OCI-LY3 (cell line): ENCODE measurements around the gene CD79A.

Experiments
- H2AFZ ChIP-seq: fragments of 200-600, 300-600 bp; shearing (Covaris generic); 2 replicates; pipeline ENCODE4 v1.6.0; 2014; ENCODE audit warnings: antibody characterized with exemption, low read depth, low read length
- H3K27ac ChIP-seq: fragments of 200-600, 300-600 bp; sonication (generic); 2 replicates; pipeline ENCODE4 v1.5.1; 2014; ENCODE audit warnings: mild to moderate bottlenecking, low read length, moderate library complexity, mixed read lengths
- H3K27me3 ChIP-seq: fragments of 200-600, 300-600 bp; sonication (generic); 2 replicates; pipeline ENCODE4 v1.6.1; 2014; ENCODE audit warnings: low read depth, low read length, mixed read lengths
- H3K36me3 ChIP-seq: fragments of 200-600, 300-600 bp; sonication (generic); replicated peaks from 2 replicates; pipeline ENCODE3; 2014; ENCODE audit warnings: low read depth, low read length, mixed read lengths
- H3K4me1 ChIP-seq: fragments of 300-600, 200-600 bp; sonication (generic); 2 replicates; pipeline ENCODE4 v1.6.1; 2014; ENCODE audit warnings: low read length, mixed read lengths
- H3K4me2 ChIP-seq: fragments of 200-600, 300-600 bp; sonication (generic); 2 replicates; pipeline ENCODE4 v1.6.1; 2014; ENCODE audit warnings: low read length, mixed read lengths
- H3K4me3 ChIP-seq: fragments of 300-600, 200-600 bp; sonication (generic); 2 replicates; pipeline ENCODE4 v1.5.1; 2014; ENCODE audit warnings: antibody characterized with exemption, mild to moderate bottlenecking, low read length, moderate library complexity
- H3K79me2 ChIP-seq: fragments of 300-600, 200-600 bp; shearing (Covaris generic); 2 replicates; pipeline ENCODE4 v1.6.1; 2014; ENCODE audit warnings: mild to moderate bottlenecking, low read length, mixed read lengths
- H3K9ac ChIP-seq: fragments of 300-600, 200-600 bp; shearing (Covaris generic); 2 replicates; pipeline ENCODE4 v1.6.0; 2014; ENCODE audit warnings: mild to moderate bottlenecking, low read length, moderate library complexity
- H3K9me3 ChIP-seq: fragments of 200-600, 300-600 bp; shearing (Covaris generic); 2 replicates; pipeline ENCODE4 v1.6.1; 2014; ENCODE audit warnings: low read length, mixed read lengths; ENCODE audit not compliant: insufficient read depth
- H4K20me1 ChIP-seq: fragments of 200-600, 300-600 bp; sonication (generic); 2 replicates; pipeline ENCODE4 v1.6.1; 2016; ENCODE audit warnings: low read length, mixed read lengths; ENCODE audit not compliant: insufficient read depth
- EZH2phosphoT487 ChIP-seq: fragments of 200-600 bp; shearing (Covaris generic); IDR thresholded peaks from 2 replicates; pipeline ENCODE4 v1.6.1; 2018; ENCODE audit warnings: antibody characterized with exemption, mixed run types, low read depth
- TF ChIP-seq, protein P1 (sequence below): fragments of 200-600, 300-600 bp; sonication (generic); IDR thresholded peaks from 2 replicates; pipeline ENCODE4 v1.5.1; 2014; ENCODE audit warnings: antibody characterized with exemption, low read length, low read depth

Gene CD79A

DNA sequence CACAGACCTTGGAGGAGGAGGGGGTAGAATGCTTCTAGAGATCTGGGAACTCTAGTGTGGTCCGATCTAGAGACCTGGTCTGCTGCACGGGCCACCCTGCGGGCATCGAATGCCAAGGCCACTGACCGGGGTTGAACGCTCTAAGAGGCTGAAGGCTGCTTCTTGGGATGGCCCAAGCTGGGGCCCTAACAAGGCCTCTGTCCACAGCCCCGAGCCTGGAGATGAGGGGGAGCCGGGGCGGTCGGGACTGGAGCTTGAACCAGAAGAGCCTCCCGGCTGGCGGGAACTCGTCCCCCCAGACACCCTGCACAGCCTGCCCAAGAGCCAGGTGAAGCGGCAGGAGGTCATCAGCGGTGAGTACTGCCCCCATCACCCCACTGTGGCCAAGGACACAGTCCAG, 21.2 kb downstream of the CD79A start:
- Histone ChIP-seq H3K4me3 (no peak overlapping the region), H3K36me3 (peaks cover 39% of the 10 kb centered on the region), H3K79me2 (no peaks in the 10 kb centered on the region), H3K27ac (no peak overlapping the region), H3K4me1 (peaks cover 25% of the 10 kb centered on the region), H2AFZ (no peak overlapping the region), H3K4me2 (no peak overlapping the region), H4K20me1 (no peaks in the 10 kb centered on the region; the same call in 1 of the 2 replicates), H3K9me3 (no peaks in the 10 kb centered on the region), H3K27me3 (no peaks in the 10 kb centered on the region), H3K9ac (no peak overlapping the region)
- TF ChIP-seq EZH2phosphoT487, result no peak
- TF ChIP-seq, protein P1, sequence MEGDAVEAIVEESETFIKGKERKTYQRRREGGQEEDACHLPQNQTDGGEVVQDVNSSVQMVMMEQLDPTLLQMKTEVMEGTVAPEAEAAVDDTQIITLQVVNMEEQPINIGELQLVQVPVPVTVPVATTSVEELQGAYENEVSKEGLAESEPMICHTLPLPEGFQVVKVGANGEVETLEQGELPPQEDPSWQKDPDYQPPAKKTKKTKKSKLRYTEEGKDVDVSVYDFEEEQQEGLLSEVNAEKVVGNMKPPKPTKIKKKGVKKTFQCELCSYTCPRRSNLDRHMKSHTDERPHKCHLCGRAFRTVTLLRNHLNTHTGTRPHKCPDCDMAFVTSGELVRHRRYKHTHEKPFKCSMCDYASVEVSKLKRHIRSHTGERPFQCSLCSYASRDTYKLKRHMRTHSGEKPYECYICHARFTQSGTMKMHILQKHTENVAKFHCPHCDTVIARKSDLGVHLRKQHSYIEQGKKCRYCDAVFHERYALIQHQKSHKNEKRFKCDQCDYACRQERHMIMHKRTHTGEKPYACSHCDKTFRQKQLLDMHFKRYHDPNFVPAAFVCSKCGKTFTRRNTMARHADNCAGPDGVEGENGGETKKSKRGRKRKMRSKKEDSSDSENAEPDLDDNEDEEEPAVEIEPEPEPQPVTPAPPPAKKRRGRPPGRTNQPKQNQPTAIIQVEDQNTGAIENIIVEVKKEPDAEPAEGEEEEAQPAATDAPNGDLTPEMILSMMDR, result no peak

DNA sequence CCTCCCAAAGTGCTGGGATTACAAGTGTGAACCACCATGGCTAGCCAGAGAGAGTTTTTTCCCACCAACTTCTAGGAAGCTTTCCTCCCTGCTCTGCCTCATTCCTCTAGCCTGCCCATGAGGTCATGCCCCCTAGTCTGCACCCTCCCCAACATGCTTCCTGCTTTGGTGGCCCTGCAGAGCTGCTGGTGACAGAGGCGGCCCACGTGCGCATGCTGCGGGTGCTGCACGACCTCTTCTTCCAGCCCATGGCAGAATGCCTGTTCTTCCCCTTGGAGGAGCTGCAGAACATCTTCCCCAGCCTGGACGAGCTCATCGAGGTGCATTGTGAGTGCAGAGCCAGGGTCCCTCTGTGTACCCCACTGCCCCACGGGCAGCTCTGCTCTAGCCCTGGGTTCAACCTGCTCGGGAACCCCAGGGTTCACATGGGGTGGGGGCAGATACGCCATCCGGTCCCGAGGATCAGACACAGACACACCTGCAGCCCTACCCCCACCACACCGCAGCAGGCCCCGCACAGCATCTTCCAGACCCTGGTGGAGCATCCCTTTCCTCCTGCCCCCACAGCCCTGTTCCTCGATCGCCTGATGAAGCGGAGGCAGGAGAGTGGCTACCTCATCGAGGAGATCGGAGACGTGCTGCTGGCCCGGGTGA, 24.8 kb downstream of the CD79A start:
- Histone ChIP-seq H3K4me1 (no peaks in the 10 kb centered on the region), H3K27me3 (no peaks in the 10 kb centered on the region), H3K9me3 (no peaks in the 10 kb centered on the region), H3K9ac (no peak overlapping the region), H4K20me1 (0 out of 2 replicates have a peak, but pooled peaks cover 2% of the 10 kb centered on the region), H3K36me3 (peaks cover 55% of the 10 kb centered on the region), H3K4me3 (no peak overlapping the region), H2AFZ (no peak overlapping the region), H3K4me2 (no peak overlapping the region), H3K79me2 (no peaks in the 10 kb centered on the region), H3K27ac (no peak overlapping the region)
- no peak for TF ChIP-seq EZH2phosphoT487
- TF ChIP-seq, protein P1, result no peak

DNA sequence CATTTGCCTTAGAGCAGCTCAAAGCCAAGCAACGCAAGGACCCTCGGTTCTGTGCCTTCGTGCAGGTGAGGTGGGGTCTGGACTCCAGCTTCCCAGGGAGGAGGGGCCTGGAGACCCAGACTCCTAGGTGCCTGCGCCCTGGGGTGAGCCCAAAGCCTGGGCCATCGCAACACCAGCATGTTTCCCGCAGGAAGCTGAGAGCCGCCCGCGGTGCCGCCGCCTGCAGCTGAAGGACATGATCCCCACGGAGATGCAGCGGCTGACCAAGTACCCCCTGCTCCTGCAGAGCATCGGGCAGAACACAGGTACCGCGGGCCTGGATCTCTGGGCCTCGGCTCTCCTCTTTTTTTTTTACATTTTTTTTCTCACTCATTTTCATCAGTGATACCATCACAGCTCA, 25.5 kb downstream of the CD79A start:
- no peak overlapping the region for H3K27ac ChIP-seq
- no peaks in the 10 kb centered on the region for H3K9me3 ChIP-seq
- H3K4me3 ChIP-seq, result no peak overlapping the region
- no peak overlapping the region for H3K9ac ChIP-seq
- peaks cover 55% of the 10 kb centered on the region for H3K36me3 ChIP-seq
- no peak overlapping the region for H2AFZ ChIP-seq
- no peak overlapping the region for H3K4me2 ChIP-seq
- TF ChIP-seq EZH2phosphoT487, result no peak
- TF ChIP-seq, protein P1, result no peak
- no peaks in the 10 kb centered on the region for H3K79me2 ChIP-seq
- H3K27me3 ChIP-seq, result no peaks in the 10 kb centered on the region
- 0 out of 2 replicates have a peak, but pooled peaks cover 2% of the 10 kb centered on the region for H4K20me1 ChIP-seq
- H3K4me1 ChIP-seq, result no peaks in the 10 kb centered on the region

DNA sequence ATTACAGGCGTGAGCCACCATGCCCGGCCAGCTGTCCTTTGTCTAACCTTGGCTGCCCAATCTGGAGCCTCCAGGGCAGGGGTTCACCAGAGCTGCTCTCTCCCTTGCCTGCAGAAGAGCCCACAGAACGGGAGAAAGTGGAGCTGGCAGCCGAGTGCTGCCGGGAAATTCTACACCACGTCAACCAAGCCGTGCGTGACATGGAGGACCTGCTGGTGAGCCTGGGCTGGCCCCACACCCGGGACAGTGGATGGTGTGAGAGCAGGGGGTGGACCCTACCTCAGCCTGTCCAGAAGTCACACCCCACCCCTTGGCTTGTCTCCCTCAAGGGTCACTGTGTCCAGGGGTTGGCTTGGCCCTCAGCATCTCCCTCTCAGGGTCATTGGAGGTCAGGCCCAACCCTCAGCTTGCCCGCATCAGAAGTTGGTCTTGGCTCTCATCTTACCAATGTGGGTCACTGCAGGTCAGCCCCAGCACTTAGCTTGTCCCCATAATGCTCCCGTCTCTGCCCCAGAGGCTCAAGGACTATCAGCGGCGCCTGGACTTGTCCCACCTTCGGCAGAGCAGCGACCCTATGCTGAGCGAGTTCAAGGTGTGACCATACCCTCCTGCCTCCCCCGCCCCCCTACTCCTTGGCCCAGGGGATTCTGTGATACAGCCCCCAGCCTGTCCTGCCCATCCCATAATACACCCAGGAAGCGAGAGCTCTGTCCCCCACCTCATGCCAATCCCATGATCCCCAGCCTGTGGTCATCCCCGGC, 26.3 kb downstream of the CD79A start:
- H3K4me1 ChIP-seq, result no peaks in the 10 kb centered on the region
- H3K9ac ChIP-seq, result no peak overlapping the region
- no peaks in the 10 kb centered on the region for H3K9me3 ChIP-seq
- H2AFZ ChIP-seq, result no peak overlapping the region
- no peak for TF ChIP-seq EZH2phosphoT487
- TF ChIP-seq, protein P1, result no peak
- 0 out of 2 replicates have a peak, but pooled peaks cover 2% of the 10 kb centered on the region for H4K20me1 ChIP-seq
- H3K4me2 ChIP-seq, result no peak overlapping the region
- H3K4me3 ChIP-seq, result no peak overlapping the region
- H3K27me3 ChIP-seq, result no peaks in the 10 kb centered on the region
- H3K27ac ChIP-seq, result no peak overlapping the region
- peaks cover 47% of the 10 kb centered on the region for H3K36me3 ChIP-seq
- no peaks in the 10 kb centered on the region for H3K79me2 ChIP-seq
